GM18867 (cell line): ENCODE measurements around the gene NAGS.
"Not testable (repeated sequence)": the region's sequence is repeated elsewhere in the genome, so short reads cannot be mapped to it uniquely, and the experiment has no call there.

ENCODE experiments used
- ATAC-seq: cut with Tn5 transposase; IDR thresholded peaks from one replicate; pipeline ENCODE4 v1.9.1; 2021; ENCODE audit warnings: mild to moderate bottlenecking, moderate library complexity; ENCODE audit not compliant: unreplicated experiment

Gene NAGS

GRCh38 chr17:44004077-44004760, at the start of gene NAGS:
TSS of gene NAGS (plus strand) at chr17:44004622. CDS start at chr17:44004664, 42 bp downstream.
- ATAC-seq = no peak

GRCh38 chr17:43956222-43956621, 48.2 kb upstream of the NAGS start:
- no peak for ATAC-seq

- no peak for ATAC-seq
These were observed 45.6 kb upstream of the NAGS start for GRCh38 chr17:43958748-43959352.

- ATAC-seq = not testable (repeated sequence)
These were observed 43.1 kb upstream of the NAGS start for GRCh38 chr17:43961292-43961691.

- ATAC-seq = no peak
These were observed 42.5 kb upstream of the NAGS start for GRCh38 chr17:43961954-43962353.

- ATAC-seq = no peak
These were observed 41.9 kb upstream of the NAGS start for GRCh38 chr17:43962479-43962878.

GRCh38 chr17:43966276-43966675, 38.1 kb upstream of the NAGS start:
- ATAC-seq = no peak

GRCh38 chr17:43967251-43967875, 37.1 kb upstream of the NAGS start:
- no peak for ATAC-seq

- ATAC-seq = no peak
These were observed 34.1 kb upstream of the NAGS start for GRCh38 chr17:43970366-43970765.

GRCh38 chr17:43971436-43971835, 33.0 kb upstream of the NAGS start:
- not testable (repeated sequence) for ATAC-seq

GRCh38 chr17:43972444-43973212, 31.8 kb upstream of the NAGS start:
- ATAC-seq = not testable (repeated sequence)

GRCh38 chr17:43974382-43975266, 29.8 kb upstream of the NAGS start:
- ATAC-seq = no peak

GRCh38 chr17:43975898-43976297, 28.5 kb upstream of the NAGS start:
- ATAC-seq = no peak

GRCh38 chr17:43976963-43977837, 27.2 kb upstream of the NAGS start:
- ATAC-seq = no peak

GRCh38 chr17:43978078-43978477, 26.3 kb upstream of the NAGS start:
- no peak for ATAC-seq

- ATAC-seq = no peak
These were observed 25.4 kb upstream of the NAGS start for GRCh38 chr17:43979011-43979410.

- ATAC-seq = no peak
These were observed 24.8 kb upstream of the NAGS start for GRCh38 chr17:43979671-43980070.

- no peak for ATAC-seq
These were observed 22.3 kb upstream of the NAGS start for GRCh38 chr17:43982171-43982570.

- ATAC-seq = no peak
These were observed 21.3 kb upstream of the NAGS start for GRCh38 chr17:43983196-43983514.
